H1 (cell line): ENCODE results near the gene SUGP1. TPM values are rescaled to one million over a fixed set of nuclear protein-coding genes. Genes with fewer than 3 reads are reported as not detected.

Experiments used
- EP300 ChIP-seq, 2 experiments: IDR thresholded peaks; 1 replicate in 1 of 2; 2 replicates in 1 of 2; pipeline ENCODE4 v1.6.1; 2011 to 2012; ENCODE audit warnings: low read depth in 2 of 2, low read length in 2 of 2, mild to moderate bottlenecking in 2 of 2, borderline replicate concordance in 1 of 2, inconsistent platforms in 1 of 2, moderate library complexity in 1 of 2
- polyA plus RNA-seq, 7 experiments: library from polyadenylated mRNA; depleted of rRNA in 3 of 7; stranded (reverse) in 5 of 7; unstranded in 2 of 7; fragments of >200 nt in 5 of 7; fragments of 200-250 nt in 2 of 7; gene quantifications; 1 replicate in 5 of 7; 2 replicates in 1 of 7; 4 replicates in 1 of 7; pipeline versions ENCODE4 v1.2.1 to v1.2.3, GENCODE V29; 2011 to 2013; ENCODE audit warnings: missing spikeins in 2 of 7, mixed read lengths in 2 of 7
- total RNA-seq: library from RNA; stranded (reverse); fragmentation: NEBNext Ultra II Directional; extraction: Animal tissue kit (Norgen Biotek cat#: 25700); gene quantifications from 2 replicates; pipeline ENCODE4 v1.2.1, GENCODE V29; 2021

The SUGP1 gene
- total and polyA plus RNA-seq, 2 of the 8 experiments (the other 6 are each of a cell fraction or from before 2014, with no cell fraction given), result 38.5 to 65.2 TPM

DNA sequence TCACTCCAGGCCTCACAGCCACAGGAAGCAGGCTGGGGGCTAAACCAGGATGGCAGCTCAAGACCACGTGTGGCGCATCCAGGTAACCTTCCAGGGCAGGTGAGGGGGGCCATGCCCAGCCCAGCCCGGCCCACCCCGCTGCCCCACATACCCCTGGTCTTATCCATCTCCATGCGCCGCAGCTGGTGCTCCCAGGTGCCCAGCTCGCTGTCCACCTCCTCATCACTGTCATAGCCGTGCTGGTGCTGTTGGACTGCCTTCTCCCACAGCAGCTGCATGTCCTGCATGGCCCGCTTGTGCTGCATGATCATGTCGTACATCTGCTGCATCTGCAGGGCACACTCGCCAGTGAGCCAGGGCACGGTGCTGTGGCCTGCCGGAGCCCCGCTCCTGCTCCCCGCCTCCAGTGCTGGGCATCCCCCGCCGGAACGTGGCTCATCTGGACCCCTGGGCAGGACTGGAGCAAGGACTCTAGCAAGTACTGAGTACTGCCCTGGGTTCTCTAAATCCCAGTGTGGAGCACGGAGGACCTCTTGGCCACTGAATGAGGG lies 41.2 kb downstream of the SUGP1 start (continued):
- no peak for TF ChIP-seq EP300 (IDR thresholded peaks at IDR 0.05; ENCODE audit: borderline replicate concordance in 1 of 2, low read depth in 2 of 2, low read length in 2 of 2)
